Activated CD4-positive, alpha-beta memory T cell treated with anti-CD3 and anti-CD28 coated beads, Interleukin-2, amount 10 ng/mL, durations not matched to agents 7 days and 5 days (primary cell): Measurements from ENCODE around the gene GAL3ST1. TPM values are rescaled to one million over a fixed set of nuclear protein-coding genes. Genes with fewer than 3 reads are reported as not detected.

Experiments used
- CTCF ChIA-PET: fragments of 350-600 bp; sonication (Branson Sonifier 250); formaldehyde crosslinking; loops from one replicate; lab custom pipeline; 2021; ENCODE audit warnings: antibody characterized with exemption, inconsistent platforms; lab: Charles Lee
- POLR2A ChIA-PET: fragments of 350-600 bp; sonication (Branson Sonifier 250); formaldehyde crosslinking; loops from one replicate; lab custom pipeline; 2021; ENCODE audit warnings: antibody characterized with exemption; lab: Charles Lee
- DNase-seq: peaks from one replicate; pipeline ENCODE4 v3.0.0-alpha.2; 2020
- H3K27ac Mint-ChIP-seq: one replicate; pipeline ENCODE4 v1.8.0; 2021; ENCODE audit warnings: mild to moderate bottlenecking, mixed read lengths
- H3K27me3 Mint-ChIP-seq: one replicate; pipeline ENCODE4 v1.8.0; 2021; ENCODE audit warnings: mixed read lengths
- H3K36me3 Mint-ChIP-seq: one replicate; pipeline ENCODE4 v1.8.0; 2021; ENCODE audit warnings: low read depth, mixed read lengths
- H3K4me1 Mint-ChIP-seq: one replicate; pipeline ENCODE4 v1.8.0; 2021; ENCODE audit warnings: mixed read lengths
- H3K4me3 Mint-ChIP-seq: one replicate; pipeline ENCODE4 v1.8.0; 2021; ENCODE audit warnings: mild to moderate bottlenecking, mixed read lengths
- H3K9me3 Mint-ChIP-seq: one replicate; pipeline ENCODE4 v1.8.0; 2021; ENCODE audit warnings: mixed read lengths
- total RNA-seq, 2 experiments: library from RNA; stranded (reverse); gene quantifications; one replicate each; pipeline ENCODE4 v1.2.3, GENCODE V29; 2021

The GAL3ST1 gene
- total RNA-seq, 2 experiments from 2014 or later: not detected

- CTCF ChIA-PET: no interaction called here
Measured at GRCh38 chr22:30538280-30538679, 36.2 kb downstream of the GAL3ST1 start.

GRCh38 chr22:30537083-30537731 is 37.3 kb downstream of the GAL3ST1 start:
- no peaks in the 10 kb centered on the region for H3K36me3 Mint-ChIP-seq
- CTCF ChIA-PET: interaction anchor here (0.5 to 0.7 kb wide), 2 partner anchors 106 to 590 kb away, joined by 3 to 4 read pairs; no protein-coding TSS in a partner anchor
- H3K9me3 Mint-ChIP-seq: no peaks in the 10 kb centered on the region
- H3K4me3 Mint-ChIP-seq: no peak overlapping the region
- H3K27me3 Mint-ChIP-seq: peaks cover 24% of the 10 kb centered on the region
- no peak overlapping the region for H3K27ac Mint-ChIP-seq
- H3K4me1 Mint-ChIP-seq: peaks cover 8% of the 10 kb centered on the region
- DNase-seq: no peak
- POLR2A ChIA-PET: no interaction called here

More at GRCh38 chr22:30538280-30538679, 36.2 kb downstream of the GAL3ST1 start:
- Mint-ChIP-seq H3K27ac (no peak overlapping the region), H3K27me3 (peaks cover 32% of the 10 kb centered on the region), H3K36me3 (no peaks in the 10 kb centered on the region), H3K4me1 (peaks cover 11% of the 10 kb centered on the region), H3K4me3 (no peak overlapping the region), H3K9me3 (no peaks in the 10 kb centered on the region)
- DNase-seq: no peak
- POLR2A ChIA-PET: no interaction called here

- CTCF ChIA-PET: no interaction called here
- H3K27ac Mint-ChIP-seq: no peak overlapping the region
- POLR2A ChIA-PET: interaction anchor here (0.6 to 1.2 kb wide), 3 partner anchors 10 to 56 kb away, joined by 3 read pairs; partner anchors contain the start of gene PES1
- H3K36me3 Mint-ChIP-seq: no peaks in the 10 kb centered on the region
- DNase-seq: no peak
- peaks cover 12% of the 10 kb centered on the region for H3K27me3 Mint-ChIP-seq
- H3K9me3 Mint-ChIP-seq: no peaks in the 10 kb centered on the region
- H3K4me3 Mint-ChIP-seq: no peak overlapping the region
- peaks cover 8% of the 10 kb centered on the region for H3K4me1 Mint-ChIP-seq
Measured at GRCh38 chr22:30535182-30535581, 39.3 kb downstream of the GAL3ST1 start.

GRCh38 chr22:30531651-30532608 is 42.5 kb downstream of the GAL3ST1 start:
- Mint-ChIP-seq H3K27me3 (peaks cover 3% of the 10 kb centered on the region), H3K27ac (no peak overlapping the region), H3K4me3 (no peak overlapping the region), H3K36me3 (no peaks in the 10 kb centered on the region), H3K9me3 (no peaks in the 10 kb centered on the region), H3K4me1 (peaks cover 6% of the 10 kb centered on the region)
- CTCF ChIA-PET: no interaction called here
- no peak for DNase-seq
- POLR2A ChIA-PET: no interaction called here

GRCh38 chr22:30526656-30527055 is 47.8 kb downstream of the GAL3ST1 start:
- H3K4me1 Mint-ChIP-seq: no peaks in the 10 kb centered on the region
- H3K27me3 Mint-ChIP-seq: peaks cover 8% of the 10 kb centered on the region
- H3K9me3 Mint-ChIP-seq: no peaks in the 10 kb centered on the region
- no peak for DNase-seq
- ChIA-PET CTCF (no interaction called here), POLR2A (no interaction called here)
- H3K36me3 Mint-ChIP-seq: no peaks in the 10 kb centered on the region
- no peak overlapping the region for H3K27ac Mint-ChIP-seq
- no peak overlapping the region for H3K4me3 Mint-ChIP-seq

GRCh38 chr22:30523646-30524489 is 50.6 kb downstream of the GAL3ST1 start:
- H3K9me3 Mint-ChIP-seq: no peaks in the 10 kb centered on the region
- no peak overlapping the region for H3K4me3 Mint-ChIP-seq
- no peak for DNase-seq
- ChIA-PET POLR2A (no interaction called here), CTCF (no interaction called here)
- no peaks in the 10 kb centered on the region for H3K36me3 Mint-ChIP-seq
- H3K27ac Mint-ChIP-seq: no peak overlapping the region
- H3K4me1 Mint-ChIP-seq: no peaks in the 10 kb centered on the region
- H3K27me3 Mint-ChIP-seq: peaks cover 12% of the 10 kb centered on the region

GRCh38 chr22:30521368-30522156 is 52.9 kb downstream of the GAL3ST1 start:
- no peaks in the 10 kb centered on the region for H3K36me3 Mint-ChIP-seq
- no peaks in the 10 kb centered on the region for H3K4me1 Mint-ChIP-seq
- H3K27ac Mint-ChIP-seq: no peak overlapping the region
- ChIA-PET CTCF (no interaction called here), POLR2A (no interaction called here)
- DNase-seq: no peak
- no peak overlapping the region for H3K4me3 Mint-ChIP-seq
- no peaks in the 10 kb centered on the region for H3K9me3 Mint-ChIP-seq
- H3K27me3 Mint-ChIP-seq: peaks cover 14% of the 10 kb centered on the region

- H3K4me1 Mint-ChIP-seq: no peaks in the 10 kb centered on the region
- peaks cover 10% of the 10 kb centered on the region for H3K27me3 Mint-ChIP-seq
- CTCF ChIA-PET: no interaction called here
- H3K27ac Mint-ChIP-seq: no peak overlapping the region
- no peak for DNase-seq
- H3K36me3 Mint-ChIP-seq: no peaks in the 10 kb centered on the region
- POLR2A ChIA-PET: no interaction called here
- no peak overlapping the region for H3K4me3 Mint-ChIP-seq
- no peaks in the 10 kb centered on the region for H3K9me3 Mint-ChIP-seq
Measured at GRCh38 chr22:30519842-30520425, 54.5 kb downstream of the GAL3ST1 start.

GRCh38 chr22:30516731-30517130 is 57.7 kb downstream of the GAL3ST1 start:
- H3K4me3 Mint-ChIP-seq: no peak overlapping the region
- H3K9me3 Mint-ChIP-seq: no peaks in the 10 kb centered on the region
- CTCF ChIA-PET: no interaction called here
- POLR2A ChIA-PET: no interaction called here
- H3K4me1 Mint-ChIP-seq: no peaks in the 10 kb centered on the region
- H3K36me3 Mint-ChIP-seq: no peaks in the 10 kb centered on the region
- DNase-seq: no peak
- no peak overlapping the region for H3K27ac Mint-ChIP-seq
- peaks cover 5% of the 10 kb centered on the region for H3K27me3 Mint-ChIP-seq

GRCh38 chr22:30516273-30516672 is 58.2 kb downstream of the GAL3ST1 start:
- Mint-ChIP-seq H3K27ac (no peak overlapping the region), H3K4me3 (no peak overlapping the region), H3K9me3 (no peaks in the 10 kb centered on the region), H3K36me3 (no peaks in the 10 kb centered on the region), H3K4me1 (no peaks in the 10 kb centered on the region), H3K27me3 (peaks cover 5% of the 10 kb centered on the region)
- ChIA-PET POLR2A (no interaction called here), CTCF (interaction anchor here (1.4 kb wide), 1 partner anchor 90 kb away, joined by 3 read pairs; no protein-coding TSS in a partner anchor)
- DNase-seq: no peak

- Mint-ChIP-seq H3K27me3 (peaks cover 3% of the 10 kb centered on the region), H3K36me3 (no peaks in the 10 kb centered on the region), H3K4me3 (no peak overlapping the region), H3K27ac (no peak overlapping the region), H3K4me1 (no peaks in the 10 kb centered on the region), H3K9me3 (no peaks in the 10 kb centered on the region)
- ChIA-PET POLR2A (no interaction called here), CTCF (no interaction called here)
- DNase-seq: no peak
Measured at GRCh38 chr22:30514252-30514651, 60.2 kb downstream of the GAL3ST1 start.

GRCh38 chr22:30513462-30513861 is 61.0 kb downstream of the GAL3ST1 start:
- Mint-ChIP-seq H3K36me3 (no peaks in the 10 kb centered on the region), H3K27ac (no peak overlapping the region), H3K9me3 (no peaks in the 10 kb centered on the region), H3K27me3 (peaks cover 3% of the 10 kb centered on the region), H3K4me3 (no peak overlapping the region), H3K4me1 (no peaks in the 10 kb centered on the region)
- no peak for DNase-seq
- ChIA-PET POLR2A (interaction anchor here (0.6 kb wide), 1 partner anchor 22 kb away, joined by 3 read pairs; no protein-coding TSS in a partner anchor), CTCF (no interaction called here)
